ENCODE measurements around the gene NOL12. TPM values are rescaled to one million over a fixed set of nuclear protein-coding genes. Genes with fewer than 3 reads are reported as not detected.

NOL12 gene
- total RNA-seq, 1 donor from 2014 or later: 59.0 TPM

- peak within 1 kb of the TSS; percentile 30 for H3K4me3 ChIP-seq (ENCODE audit: low read depth, low read length)
- DNase-seq (ENCODE audit: low read depth): peak; percentile 94
- peak; percentile 71 for TF ChIP-seq CTCF (IDR thresholded peaks at IDR 0.05; ENCODE audit: insufficient read depth, low read length, poor library complexity, severe bottlenecking)
- H3K36me3 ChIP-seq (ENCODE audit: control insufficient read depth, insufficient read depth, low read length): no peaks in the 10 kb centered on the region
- no peaks in the 10 kb centered on the region for H3K27me3 ChIP-seq (ENCODE audit: control insufficient read depth, insufficient read depth, low read length)
These were observed 10.8 kb downstream of the NOL12 start, which contains the start of gene TRIOBP for GRCh38 chr22:37696657-37697537. TRIOBP (plus strand) TSS chr22:37697048; CDS start chr22:37701366, 4,318 bp downstream.

GRCh38 chr22:37697538-37697835, 11.3 kb downstream of the NOL12 start:
- no peaks in the 10 kb centered on the region for H3K36me3 ChIP-seq (ENCODE audit: control insufficient read depth, insufficient read depth, low read length)
- no peak for TF ChIP-seq CTCF (IDR thresholded peaks at IDR 0.05; ENCODE audit: insufficient read depth, low read length, poor library complexity, severe bottlenecking)
- H3K4me3 ChIP-seq (ENCODE audit: low read depth, low read length): no peak overlapping the region
- no peaks in the 10 kb centered on the region for H3K27me3 ChIP-seq (ENCODE audit: control insufficient read depth, insufficient read depth, low read length)
- no peak for DNase-seq (ENCODE audit: low read depth)

- Histone ChIP-seq H3K27me3 (ENCODE audit: control insufficient read depth, insufficient read depth, low read length) (no peaks in the 10 kb centered on the region), H3K36me3 (ENCODE audit: control insufficient read depth, insufficient read depth, low read length) (no peaks in the 10 kb centered on the region), H3K4me3 (ENCODE audit: low read depth, low read length) (no peak overlapping the region)
- DNase-seq (ENCODE audit: low read depth): no peak
- no peak for TF ChIP-seq CTCF (IDR thresholded peaks at IDR 0.05; ENCODE audit: insufficient read depth, low read length, poor library complexity, severe bottlenecking)
These were observed 15.1 kb downstream of the NOL12 start for GRCh38 chr22:37701141-37701786.

GRCh38 chr22:37703906-37704305, 17.8 kb downstream of the NOL12 start:
- H3K27me3 ChIP-seq (ENCODE audit: control insufficient read depth, insufficient read depth, low read length): no peaks in the 10 kb centered on the region
- DNase-seq (ENCODE audit: low read depth): no peak
- no peak for TF ChIP-seq CTCF (IDR thresholded peaks at IDR 0.05; ENCODE audit: insufficient read depth, low read length, poor library complexity, severe bottlenecking)
- H3K36me3 ChIP-seq (ENCODE audit: control insufficient read depth, insufficient read depth, low read length): no peaks in the 10 kb centered on the region
- no peak overlapping the region for H3K4me3 ChIP-seq (ENCODE audit: low read depth, low read length)

GRCh38 chr22:37704645-37705044, 18.5 kb downstream of the NOL12 start:
- no peak for TF ChIP-seq CTCF (IDR thresholded peaks at IDR 0.05; ENCODE audit: insufficient read depth, low read length, poor library complexity, severe bottlenecking)
- Histone ChIP-seq H3K4me3 (ENCODE audit: low read depth, low read length) (no peak overlapping the region), H3K27me3 (ENCODE audit: control insufficient read depth, insufficient read depth, low read length) (no peaks in the 10 kb centered on the region), H3K36me3 (ENCODE audit: control insufficient read depth, insufficient read depth, low read length) (no peaks in the 10 kb centered on the region)
- DNase-seq (ENCODE audit: low read depth): no peak
